ENCODE measurements around the gene TMEM63B.
"Not testable (repeated sequence)": the region's sequence is repeated elsewhere in the genome, so short reads cannot be mapped to it uniquely, and the experiment has no call there.

The TMEM63B gene

GRCh38 chr6:44196351-44196750, 69.0 kb downstream of the TMEM63B start:
- DNase-seq = not testable (repeated sequence)

GRCh38 chr6:44198684-44199083, 71.3 kb downstream of the TMEM63B start:
- DNase-seq = no peak

- DNase-seq = no peak
Observed at GRCh38 chr6:44199883-44200282, 72.5 kb downstream of the TMEM63B start.

- no peak for DNase-seq
Observed at GRCh38 chr6:44201200-44201599, 73.8 kb downstream of the TMEM63B start.

GRCh38 chr6:44201638-44202303, 74.4 kb downstream of the TMEM63B start:
- DNase-seq = no peak

- no peak for DNase-seq
Observed at GRCh38 chr6:44202332-44202971, 75.1 kb downstream of the TMEM63B start.

GRCh38 chr6:44202972-44203750, 75.8 kb downstream of the TMEM63B start:
- DNase-seq = no peak

GRCh38 chr6:44203955-44204354, 76.6 kb downstream of the TMEM63B start:
- no peak for DNase-seq

Data from eye (tissue), 1 donor.